GM15510 (cell line): ENCODE data around the gene OR4F17.
"Not testable (repeated sequence)": the region's sequence is repeated elsewhere in the genome, so short reads cannot be mapped to it uniquely, and the experiment has no call there.

ENCODE experiments used
- POLR2A ChIP-seq: IDR thresholded peaks from 3 replicates; pipeline ENCODE4 v1.6.1; 2011; ENCODE audit warnings: borderline replicate concordance; ENCODE audit not compliant: insufficient read length; ENCODE audit errors: extremely low read depth

Gene OR4F17, protein sequence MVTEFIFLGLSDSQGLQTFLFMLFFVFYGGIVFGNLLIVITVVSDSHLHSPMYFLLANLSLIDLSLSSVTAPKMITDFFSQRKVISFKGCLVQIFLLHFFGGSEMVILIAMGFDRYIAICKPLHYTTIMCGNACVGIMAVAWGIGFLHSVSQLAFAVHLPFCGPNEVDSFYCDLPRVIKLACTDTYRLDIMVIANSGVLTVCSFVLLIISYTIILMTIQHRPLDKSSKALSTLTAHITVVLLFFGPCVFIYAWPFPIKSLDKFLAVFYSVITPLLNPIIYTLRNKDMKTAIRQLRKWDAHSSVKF

DNA sequence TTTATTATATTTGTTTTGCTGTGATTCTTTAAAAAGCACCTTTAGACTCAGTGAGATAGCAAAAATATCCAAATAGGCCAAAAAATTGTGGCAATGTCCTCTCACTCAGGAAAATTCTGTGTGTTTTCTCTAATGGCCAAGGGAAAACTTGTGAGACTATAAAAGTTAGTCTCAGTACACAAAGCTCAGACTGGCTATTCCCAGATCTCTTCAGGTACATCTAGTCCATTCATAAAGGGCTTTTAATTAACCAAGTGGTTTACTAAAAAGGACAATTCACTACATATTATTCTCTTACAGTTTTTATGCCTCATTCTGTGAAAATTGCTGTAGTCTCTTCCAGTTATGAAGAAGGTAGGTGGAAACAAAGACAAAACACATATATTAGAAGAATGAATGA is at the start of gene OR4F17:
TSS of gene OR4F17 (plus strand) at position 301 of the 400 bp plus-strand sequence. CDS start 3,575 bp downstream, outside the sequence.
- TF ChIP-seq POLR2A, result not testable (repeated sequence)
